Neutrophil (primary cell): Measurements from ENCODE around the gene ANKRD6.

ENCODE experiments used
- H3K27ac ChIP-seq: fragments of 200-600 bp; sonication (generic); 2 replicates; pipeline ENCODE4 v1.5.1; 2016; ENCODE audit warnings: mild to moderate bottlenecking, moderate library complexity
- H3K27me3 ChIP-seq: fragments of 200-600 bp; sonication (generic); 2 replicates; pipeline ENCODE4 v1.6.0; 2016; ENCODE audit warnings: mild to moderate bottlenecking
- H3K36me3 ChIP-seq: fragments of 200-600 bp; sonication (generic); 2 replicates; pipeline ENCODE4 v1.5.1; 2017
- H3K4me1 ChIP-seq, 2 experiments: fragments of 200-600 bp in 1 of 2; sonication (generic) in 1 of 2; 1 replicate in 1 of 2; 2 replicates in 1 of 2; pipeline versions ENCODE4 v1.5.1 to v1.6.1; 2013 to 2016; ENCODE audit warnings: low read depth in 1 of 2, low read length in 1 of 2, mild to moderate bottlenecking in 1 of 2, moderate library complexity in 1 of 2; ENCODE audit not compliant: control insufficient read depth in 1 of 2, insufficient read depth in 1 of 2
- H3K4me3 ChIP-seq, 2 experiments: fragments of 200-600 bp in 1 of 2; sonication (generic) in 1 of 2; 1 replicate in 1 of 2; 2 replicates in 1 of 2; pipeline ENCODE4 v1.5.1; 2013 to 2016; ENCODE audit warnings: low read depth in 1 of 2, low read length in 1 of 2, mild to moderate bottlenecking in 1 of 2, moderate library complexity in 1 of 2
- H3K9me3 ChIP-seq: fragments of 200-600 bp; sonication (generic); 2 replicates; pipeline ENCODE4 v1.5.1; 2016
- TF ChIP-seq, protein P1 (sequence below): fragments of 200-600 bp; sonication (generic); IDR thresholded peaks from 2 replicates; pipeline ENCODE4 v1.5.1; 2016; ENCODE audit warnings: antibody characterized with exemption

ANKRD6 gene

DNA sequence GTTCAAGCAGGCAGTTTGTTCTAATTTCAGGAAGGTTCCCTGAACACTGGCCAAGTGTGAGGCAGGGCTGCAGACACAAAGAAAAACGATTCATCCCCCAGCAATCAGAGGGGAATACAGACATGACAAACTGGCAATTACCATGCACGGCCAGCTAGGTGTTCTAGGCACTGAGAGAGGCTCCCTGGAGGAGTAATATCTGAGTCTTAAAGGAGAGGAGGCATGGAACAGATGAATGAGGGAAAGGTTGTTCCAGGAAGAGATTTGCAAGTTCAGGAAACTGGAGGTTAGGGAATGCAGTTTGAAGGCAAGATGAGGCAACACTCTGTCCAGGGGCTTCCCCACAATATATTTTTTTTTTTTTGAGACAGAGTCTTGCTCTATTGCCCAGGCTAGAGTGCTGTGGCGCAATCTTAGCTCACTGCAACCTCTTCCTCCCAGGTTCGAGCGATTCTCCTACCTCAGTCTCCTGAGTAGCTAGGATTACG, 32.0 kb upstream of the ANKRD6 start:
- H3K27me3 ChIP-seq: no peaks in the 10 kb centered on the region
- no peaks in the 10 kb centered on the region for H3K9me3 ChIP-seq
- TF ChIP-seq, protein P1, sequence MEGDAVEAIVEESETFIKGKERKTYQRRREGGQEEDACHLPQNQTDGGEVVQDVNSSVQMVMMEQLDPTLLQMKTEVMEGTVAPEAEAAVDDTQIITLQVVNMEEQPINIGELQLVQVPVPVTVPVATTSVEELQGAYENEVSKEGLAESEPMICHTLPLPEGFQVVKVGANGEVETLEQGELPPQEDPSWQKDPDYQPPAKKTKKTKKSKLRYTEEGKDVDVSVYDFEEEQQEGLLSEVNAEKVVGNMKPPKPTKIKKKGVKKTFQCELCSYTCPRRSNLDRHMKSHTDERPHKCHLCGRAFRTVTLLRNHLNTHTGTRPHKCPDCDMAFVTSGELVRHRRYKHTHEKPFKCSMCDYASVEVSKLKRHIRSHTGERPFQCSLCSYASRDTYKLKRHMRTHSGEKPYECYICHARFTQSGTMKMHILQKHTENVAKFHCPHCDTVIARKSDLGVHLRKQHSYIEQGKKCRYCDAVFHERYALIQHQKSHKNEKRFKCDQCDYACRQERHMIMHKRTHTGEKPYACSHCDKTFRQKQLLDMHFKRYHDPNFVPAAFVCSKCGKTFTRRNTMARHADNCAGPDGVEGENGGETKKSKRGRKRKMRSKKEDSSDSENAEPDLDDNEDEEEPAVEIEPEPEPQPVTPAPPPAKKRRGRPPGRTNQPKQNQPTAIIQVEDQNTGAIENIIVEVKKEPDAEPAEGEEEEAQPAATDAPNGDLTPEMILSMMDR: no peak
- H3K4me3 ChIP-seq: peak overlapping the region; percentile 27 to 34
- no peaks in the 10 kb centered on the region for H3K36me3 ChIP-seq
- peak overlapping the region; percentile 78 for H3K27ac ChIP-seq
- H3K4me1 ChIP-seq: peaks cover 72 to 84% of the 10 kb centered on the region in 2 experiments

DNA sequence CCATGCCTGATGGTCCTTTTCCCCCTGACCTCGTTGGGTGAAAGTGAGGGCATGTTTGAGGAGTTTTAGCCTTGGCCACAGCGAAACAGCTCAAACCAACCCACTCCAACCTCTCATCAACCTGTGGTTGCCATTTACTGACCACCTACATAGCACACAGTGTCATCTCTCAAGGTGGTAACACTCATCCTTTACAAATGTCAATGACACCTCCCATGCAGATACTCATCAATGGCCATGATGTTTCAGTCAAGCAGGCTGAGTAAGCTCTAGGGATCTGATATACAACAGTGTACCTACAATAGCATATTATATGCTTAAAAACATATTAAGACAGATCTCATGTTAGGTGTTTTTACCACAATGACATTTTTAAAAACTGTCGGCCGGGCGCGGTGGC, 30.2 kb upstream of the ANKRD6 start:
- no peaks in the 10 kb centered on the region for H3K36me3 ChIP-seq
- no peaks in the 10 kb centered on the region for H3K9me3 ChIP-seq
- H3K27me3 ChIP-seq: no peaks in the 10 kb centered on the region
- peak overlapping the region; percentile 78 for H3K27ac ChIP-seq
- TF ChIP-seq, protein P1: no peak
- no peak overlapping the region for H3K4me3 ChIP-seq
- H3K4me1 ChIP-seq: peaks cover 90 to 99% of the 10 kb centered on the region in 2 experiments

DNA sequence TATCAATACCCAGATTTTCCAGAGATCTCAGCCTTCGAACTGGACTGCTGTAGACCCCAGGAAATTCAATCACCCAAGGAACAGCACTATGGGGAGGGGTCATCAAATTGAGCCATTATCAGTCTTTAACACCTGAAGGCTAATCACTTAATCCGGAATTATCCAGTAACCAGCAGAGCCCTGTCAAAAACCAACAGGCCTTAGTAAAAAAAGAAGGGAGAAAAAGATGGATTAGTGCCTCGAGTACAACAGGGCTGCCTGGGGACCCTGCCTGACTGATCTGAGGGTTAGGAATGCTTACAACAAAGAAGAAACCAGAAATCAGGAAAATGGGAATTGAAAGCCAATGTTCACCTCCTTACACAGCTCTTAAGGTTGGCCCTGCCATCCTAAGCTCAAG, 28.4 kb upstream of the ANKRD6 start:
- no peaks in the 10 kb centered on the region for H3K36me3 ChIP-seq
- H3K27ac ChIP-seq: peak overlapping the region; percentile 62
- H3K27me3 ChIP-seq: no peaks in the 10 kb centered on the region
- peaks cover 91 to 99% of the 10 kb centered on the region in 2 experiments for H3K4me1 ChIP-seq
- H3K4me3 ChIP-seq: no peak overlapping the region
- no peaks in the 10 kb centered on the region for H3K9me3 ChIP-seq
- TF ChIP-seq, protein P1: no peak

DNA sequence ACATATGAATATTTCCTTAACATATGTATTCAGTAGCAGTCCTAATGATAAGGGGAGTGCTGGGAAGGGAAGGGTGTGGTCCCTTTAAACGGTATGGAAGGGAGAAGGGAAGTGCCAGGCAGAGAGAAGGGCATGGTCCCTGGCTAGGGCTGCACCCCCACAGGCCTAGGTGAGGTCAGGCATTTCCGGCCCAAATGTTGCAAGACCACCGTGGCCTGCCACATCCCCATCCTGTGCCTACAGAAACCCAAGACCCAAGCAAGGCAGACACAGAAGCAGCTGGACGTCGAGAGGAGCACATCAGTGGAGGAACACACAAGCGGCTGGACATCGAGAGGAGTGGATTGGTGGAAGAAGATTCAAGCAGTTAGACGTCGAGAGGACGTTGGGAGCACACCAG, 26.8 kb upstream of the ANKRD6 start:
- TF ChIP-seq, protein P1: no peak
- H3K27me3 ChIP-seq: no peaks in the 10 kb centered on the region
- H3K36me3 ChIP-seq: no peaks in the 10 kb centered on the region
- peak overlapping the region; percentile 28 to 46 for H3K4me3 ChIP-seq
- H3K9me3 ChIP-seq: no peaks in the 10 kb centered on the region
- H3K4me1 ChIP-seq: peaks cover 91 to 95% of the 10 kb centered on the region in 2 experiments
- peak overlapping the region; percentile 87 for H3K27ac ChIP-seq

DNA sequence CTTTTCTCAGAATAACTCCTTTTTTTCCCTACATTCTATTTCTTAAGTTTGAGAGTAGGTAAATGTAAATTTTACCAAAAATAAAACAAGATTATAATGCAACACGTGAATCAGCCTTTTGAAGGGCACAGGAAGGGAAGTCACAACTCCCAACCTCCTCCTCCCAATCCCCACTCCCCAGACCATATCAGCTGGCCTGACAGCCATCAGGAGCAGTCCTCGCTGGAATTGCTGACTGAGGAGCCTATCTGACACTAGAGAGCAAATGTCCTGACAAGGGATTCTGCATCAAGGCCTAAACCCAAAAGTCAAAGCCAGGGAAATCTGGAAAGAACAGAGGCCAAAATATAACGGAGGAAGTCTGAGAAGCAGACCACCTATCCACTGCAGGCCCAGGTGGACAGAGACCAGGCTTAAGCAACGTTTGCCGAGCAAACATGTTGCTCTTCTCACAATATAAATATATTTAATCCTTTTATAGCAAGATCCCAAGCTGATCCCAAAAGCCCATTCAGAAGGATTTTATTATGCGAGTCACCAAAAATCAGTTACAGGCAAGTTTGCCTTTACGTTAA, 23.4 kb upstream of the ANKRD6 start:
- H3K27me3 ChIP-seq: no peaks in the 10 kb centered on the region
- TF ChIP-seq, protein P1: no peak
- peak overlapping the region in 1 of 2 experiments; percentile 84 for H3K4me3 ChIP-seq
- peaks cover 74 to 76% of the 10 kb centered on the region in 2 experiments for H3K4me1 ChIP-seq
- H3K27ac ChIP-seq: peak overlapping the region; percentile 96
- no peaks in the 10 kb centered on the region for H3K9me3 ChIP-seq
- H3K36me3 ChIP-seq: no peaks in the 10 kb centered on the region
